ENCODE results near the gene IZUMO2. TPM values are rescaled to one million over a fixed set of nuclear protein-coding genes. Genes with fewer than 3 reads are reported as not detected.
"Not testable (repeated sequence)": the region's sequence is repeated elsewhere in the genome, so short reads cannot be mapped to it uniquely, and the experiment has no call there.

The IZUMO2 gene
- polyA plus RNA-seq, 1 donor from 2014 or later, result not detected

GRCh38 chr19:50173127-50173526 is 10.0 kb upstream of the IZUMO2 start:
- H3K4me3 Mint-ChIP-seq, result no peak overlapping the region

GRCh38 chr19:50172726-50173125 is 9.6 kb upstream of the IZUMO2 start:
- Mint-ChIP-seq H3K4me3 (no peak overlapping the region), H3K36me3 (peaks cover 1% of the 10 kb centered on the region), H3K27me3 (peaks cover 8% of the 10 kb centered on the region), H3K27ac (no peak overlapping the region), H3K9me3 (peaks cover 0 to 7% (median 0%) of the 10 kb centered on the region in 3 donors), H3K4me1 (peaks cover 0 to 1% (median 0%) of the 10 kb centered on the region in 3 donors)

More at GRCh38 chr19:50173127-50173526, 10.0 kb upstream of the IZUMO2 start:
- H3K9me3 Mint-ChIP-seq, result peaks cover 0 to 7% (median 1%) of the 10 kb centered on the region in 3 donors
- peaks cover 1% of the 10 kb centered on the region for H3K36me3 Mint-ChIP-seq
- peaks cover 0 to 1% (median 0%) of the 10 kb centered on the region in 3 donors for H3K4me1 Mint-ChIP-seq
- peaks cover 8% of the 10 kb centered on the region for H3K27me3 Mint-ChIP-seq
- peak overlapping the region in 1 of 3 donors; percentile 20 for H3K27ac Mint-ChIP-seq

GRCh38 chr19:50171752-50172151 is 8.7 kb upstream of the IZUMO2 start:
- Mint-ChIP-seq H3K9me3 (peaks cover 0 to 7% (median 0%) of the 10 kb centered on the region in 3 donors), H3K36me3 (peaks cover 4% of the 10 kb centered on the region), H3K27me3 (peaks cover 12% of the 10 kb centered on the region), H3K27ac (no peak overlapping the region), H3K4me3 (peak overlapping the region in 1 of 4 donors; percentile 28), H3K4me1 (peaks cover 0 to 1% (median 0%) of the 10 kb centered on the region in 3 donors)

GRCh38 chr19:50167314-50167721 is 4.2 kb upstream of the IZUMO2 start:
- Mint-ChIP-seq H3K4me3 (peak overlapping the region in 1 of 4 donors; percentile 28), H3K27me3 (peaks cover 9% of the 10 kb centered on the region), H3K9me3 (peaks cover 0 to 3% (median 0%) of the 10 kb centered on the region in 3 donors), H3K27ac (peak overlapping the region in 1 of 3 donors; percentile 53), H3K4me1 (no peaks in the 10 kb centered on the region), H3K36me3 (peaks cover 3% of the 10 kb centered on the region)

GRCh38 chr19:50159078-50159477 is 4.0 kb downstream of the IZUMO2 start:
- H3K4me3 Mint-ChIP-seq, result no peak overlapping the region
- peaks cover 10 to 20% (median 12%) of the 10 kb centered on the region in 3 donors for H3K9me3 Mint-ChIP-seq
- no peak overlapping the region for H3K27ac Mint-ChIP-seq
- H3K27me3 Mint-ChIP-seq, result peaks cover 2% of the 10 kb centered on the region
- peaks cover 1% of the 10 kb centered on the region for H3K36me3 Mint-ChIP-seq
- no peaks in the 10 kb centered on the region for H3K4me1 Mint-ChIP-seq

- Mint-ChIP-seq H3K4me3 (no peak overlapping the region), H3K9me3 (peaks cover 10 to 20% (median 15%) of the 10 kb centered on the region in 3 donors), H3K36me3 (peaks cover 1% of the 10 kb centered on the region), H3K27me3 (peaks cover 2% of the 10 kb centered on the region), H3K27ac (no peak overlapping the region), H3K4me1 (no peaks in the 10 kb centered on the region)
Measured at GRCh38 chr19:50158577-50158976, 4.5 kb downstream of the IZUMO2 start.

GRCh38 chr19:50155520-50156109 is 7.5 kb downstream of the IZUMO2 start:
- H3K36me3 Mint-ChIP-seq, result peaks cover 1% of the 10 kb centered on the region
- H3K4me3 Mint-ChIP-seq, result no peak overlapping the region
- peaks cover 8% of the 10 kb centered on the region for H3K27me3 Mint-ChIP-seq
- H3K27ac Mint-ChIP-seq, result no peak overlapping the region
- peaks cover 7 to 20% (median 16%) of the 10 kb centered on the region in 3 donors for H3K9me3 Mint-ChIP-seq
- H3K4me1 Mint-ChIP-seq, result peaks cover 0 to 1% (median 0%) of the 10 kb centered on the region in 3 donors

- Mint-ChIP-seq H3K36me3 (peaks cover 1% of the 10 kb centered on the region), H3K9me3 (peaks cover 6 to 27% (median 16%) of the 10 kb centered on the region in 3 donors), H3K27me3 (peaks cover 9% of the 10 kb centered on the region), H3K27ac (no peak overlapping the region), H3K4me3 (no peak overlapping the region), H3K4me1 (peaks cover 0 to 1% (median 0%) of the 10 kb centered on the region in 3 donors)
Measured at GRCh38 chr19:50154529-50154928, 8.6 kb downstream of the IZUMO2 start.

- Mint-ChIP-seq H3K36me3 (no peaks in the 10 kb centered on the region), H3K27me3 (peaks cover 17% of the 10 kb centered on the region), H3K9me3 (peaks cover 9 to 23% (median 13%) of the 10 kb centered on the region in 3 donors), H3K4me1 (peaks cover 2 to 4% (median 2%) of the 10 kb centered on the region in 3 donors), H3K27ac (no peak overlapping the region), H3K4me3 (peak overlapping the region in 1 of 4 donors; percentile 23)
Measured at GRCh38 chr19:50152578-50152977, 10.5 kb downstream of the IZUMO2 start.

GRCh38 chr19:50148528-50148927 is 14.6 kb downstream of the IZUMO2 start:
- Mint-ChIP-seq H3K36me3 (no peaks in the 10 kb centered on the region), H3K27ac (no peak overlapping the region), H3K4me3 (peak overlapping the region; percentile 34 to 98 (median 88)), H3K4me1 (peaks cover 4 to 7% (median 5%) of the 10 kb centered on the region in 3 donors), H3K27me3 (peaks cover 25% of the 10 kb centered on the region), H3K9me3 (peaks cover 5 to 18% (median 12%) of the 10 kb centered on the region in 3 donors)

- H3K4me1 Mint-ChIP-seq, result peaks cover 4 to 5% (median 5%) of the 10 kb centered on the region in 3 donors
- H3K27ac Mint-ChIP-seq, result no peak overlapping the region
- peaks cover 24% of the 10 kb centered on the region for H3K27me3 Mint-ChIP-seq
- no peaks in the 10 kb centered on the region for H3K36me3 Mint-ChIP-seq
- H3K4me3 Mint-ChIP-seq, result peak overlapping the region; percentile 34 to 98 (median 88)
- H3K9me3 Mint-ChIP-seq, result peaks cover 5 to 18% (median 8%) of the 10 kb centered on the region in 3 donors
Measured at GRCh38 chr19:50147462-50148423, 15.3 kb downstream of the IZUMO2 start.

GRCh38 chr19:50141921-50142320 is 21.2 kb downstream of the IZUMO2 start:
- not testable (repeated sequence) for H3K27ac Mint-ChIP-seq, H3K27me3 Mint-ChIP-seq, H3K9me3 Mint-ChIP-seq, H3K4me1 Mint-ChIP-seq, H3K36me3 Mint-ChIP-seq, H3K4me3 Mint-ChIP-seq

- H3K36me3 Mint-ChIP-seq, H3K27me3 Mint-ChIP-seq, H3K27ac Mint-ChIP-seq, H3K4me1 Mint-ChIP-seq, H3K9me3 Mint-ChIP-seq, H3K4me3 Mint-ChIP-seq: not testable (repeated sequence)
Measured at GRCh38 chr19:50140118-50140845, 22.8 kb downstream of the IZUMO2 start.

GRCh38 chr19:50136603-50137365 is 26.3 kb downstream of the IZUMO2 start:
- H3K9me3 Mint-ChIP-seq, H3K4me1 Mint-ChIP-seq: not testable (repeated sequence)

More at GRCh38 chr19:50136603-50137365, 26.3 kb downstream of the IZUMO2 start:
- H3K4me3 Mint-ChIP-seq, H3K36me3 Mint-ChIP-seq, H3K27ac Mint-ChIP-seq, H3K27me3 Mint-ChIP-seq: not testable (repeated sequence)

Measured in IgD-negative memory B cell (primary cell).